Measurements from ENCODE around the gene FUS. TPM values are rescaled to one million over a fixed set of nuclear protein-coding genes. Genes with fewer than 3 reads are reported as not detected.

Gene FUS
- total RNA-seq, 1 experiment from 2014 or later, result 481 TPM

DNA sequence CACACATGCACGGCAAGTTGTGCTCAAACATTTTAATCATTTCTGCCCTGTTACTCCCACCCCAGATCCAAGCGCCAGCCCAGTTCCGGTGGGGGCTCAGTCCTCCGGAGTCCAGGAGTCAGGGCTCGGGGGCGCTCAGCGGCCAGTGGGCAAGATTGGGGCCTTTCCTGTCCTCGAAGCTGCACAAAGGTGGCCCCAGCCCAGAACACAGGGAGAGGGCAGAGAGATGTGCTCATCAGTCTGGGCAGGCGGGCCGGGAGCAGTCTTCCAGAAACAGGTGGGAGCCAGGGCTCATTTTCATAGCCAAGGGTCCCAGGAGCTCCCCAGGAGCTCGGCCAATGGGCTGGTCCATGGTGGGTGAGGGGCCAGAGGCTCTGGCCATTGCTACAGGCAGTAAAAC, 48.5 kb upstream of the FUS start:
- Mint-ChIP-seq H3K27me3 (ENCODE audit: insufficient read depth, unreplicated experiment) (no peaks in the 10 kb centered on the region), H3K4me1 (ENCODE audit: insufficient read depth, unreplicated experiment) (peaks cover 19% of the 10 kb centered on the region), H3K9me3 (ENCODE audit: unreplicated experiment) (no peaks in the 10 kb centered on the region), H3K36me3 (ENCODE audit: insufficient read depth, unreplicated experiment) (peaks cover 27% of the 10 kb centered on the region), H3K27ac (ENCODE audit: low read depth, unreplicated experiment) (no peak overlapping the region), H3K4me3 (ENCODE audit: unreplicated experiment) (no peak overlapping the region)
- POLR2A ChIA-PET, result interaction anchor here (1.3 to 12.0 kb wide), 3 partner anchors 11 to 35 kb away, joined by 6 to 201 read pairs (median 7); partner anchors contain the start of gene KAT8
- BruUV-seq (replicated peaks), result no TSS peak
- DNase-seq (ENCODE audit: unreplicated experiment), result no peak
- no peak for TF ChIP-seq CTCF (IDR thresholded peaks at IDR 0.05; ENCODE audit: unreplicated experiment)
- CTCF ChIA-PET, result interaction anchor here (0.7 to 1.2 kb wide), 2 partner anchors 11 to 23 kb away, joined by 3 to 4 read pairs; partner anchors contain the start of gene BCKDK
- intact Hi-C loops (cut with micrococcal nuclease), result no loop called here

DNA sequence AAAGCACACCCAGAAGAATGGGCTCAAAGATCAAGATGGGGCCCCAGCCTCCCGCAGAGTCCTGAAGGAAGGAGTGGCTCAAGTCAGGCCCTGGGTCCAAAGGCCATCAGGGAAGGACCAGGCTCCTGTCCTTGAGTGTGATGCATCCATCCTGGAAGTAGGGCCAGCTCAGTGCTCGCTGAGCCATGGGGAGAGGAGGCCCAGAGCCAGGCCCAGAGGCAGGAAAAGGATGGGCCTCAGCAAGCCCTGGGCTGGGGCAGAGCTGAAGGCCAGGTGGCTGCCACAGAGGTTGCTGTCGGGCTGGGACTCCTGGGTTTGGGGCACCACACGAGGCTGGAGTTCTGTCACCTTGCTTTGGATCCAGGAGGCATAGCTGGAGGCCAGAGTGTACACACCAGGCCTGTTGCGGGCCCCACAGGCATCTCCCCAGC, 48.1 kb upstream of the FUS start:
- Mint-ChIP-seq H3K4me3 (ENCODE audit: unreplicated experiment) (no peak overlapping the region), H3K9me3 (ENCODE audit: unreplicated experiment) (no peaks in the 10 kb centered on the region), H3K27ac (ENCODE audit: low read depth, unreplicated experiment) (no peak overlapping the region), H3K27me3 (ENCODE audit: insufficient read depth, unreplicated experiment) (no peaks in the 10 kb centered on the region), H3K4me1 (ENCODE audit: insufficient read depth, unreplicated experiment) (peaks cover 19% of the 10 kb centered on the region), H3K36me3 (ENCODE audit: insufficient read depth, unreplicated experiment) (peaks cover 26% of the 10 kb centered on the region)
- no peak for DNase-seq (ENCODE audit: unreplicated experiment)
- POLR2A ChIA-PET, result interaction anchor here (1.3 to 12.0 kb wide), 3 partner anchors 10 to 36 kb away, joined by 6 to 201 read pairs (median 7); partner anchors contain the start of gene KAT8
- no TSS peak for BruUV-seq (replicated peaks)
- intact Hi-C loops (cut with micrococcal nuclease), result no loop called here
- TF ChIP-seq CTCF (IDR thresholded peaks at IDR 0.05; ENCODE audit: unreplicated experiment), result no peak
- CTCF ChIA-PET, result interaction anchor here (1.2 kb wide), 1 partner anchor 10 kb away, joined by 4 read pairs; no protein-coding TSS in a partner anchor

DNA sequence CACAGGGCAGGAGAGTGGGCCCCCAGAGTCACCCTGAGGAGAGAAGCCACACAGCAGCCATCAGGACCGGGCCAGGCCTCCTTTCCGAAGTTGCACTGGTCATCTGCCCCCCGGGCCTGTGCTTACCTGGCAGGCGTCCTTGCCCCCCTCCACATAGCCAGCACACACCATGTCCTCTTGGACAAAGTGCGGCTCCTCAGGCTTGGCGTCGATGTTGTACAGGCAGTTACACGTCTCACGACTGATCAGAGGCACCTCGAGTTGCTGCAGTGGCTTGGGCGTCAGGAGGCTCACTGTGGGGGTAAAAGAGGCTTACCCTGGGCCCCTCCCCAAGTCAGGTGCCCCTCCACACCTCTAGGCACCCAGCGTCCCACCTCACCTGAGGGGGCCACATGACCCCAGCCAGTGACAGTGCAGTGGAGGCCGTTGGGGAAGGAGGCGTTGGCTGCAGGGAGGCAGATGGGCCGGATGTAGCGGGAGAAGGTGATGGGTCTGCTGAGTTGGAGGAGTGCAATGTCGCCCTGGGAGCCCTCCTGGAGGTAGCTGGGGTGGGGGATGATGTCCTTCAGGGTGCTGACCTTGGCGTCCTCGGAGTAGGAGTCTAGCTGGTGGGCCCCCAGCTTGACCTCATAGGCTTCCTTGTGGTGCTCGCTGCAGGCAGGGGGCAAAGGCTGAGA, 47.5 kb upstream of the FUS start:
- Mint-ChIP-seq H3K36me3 (ENCODE audit: insufficient read depth, unreplicated experiment) (peaks cover 24% of the 10 kb centered on the region), H3K9me3 (ENCODE audit: unreplicated experiment) (no peaks in the 10 kb centered on the region), H3K4me3 (ENCODE audit: unreplicated experiment) (no peak overlapping the region), H3K27ac (ENCODE audit: low read depth, unreplicated experiment) (no peak overlapping the region), H3K27me3 (ENCODE audit: insufficient read depth, unreplicated experiment) (no peaks in the 10 kb centered on the region), H3K4me1 (ENCODE audit: insufficient read depth, unreplicated experiment) (peaks cover 19% of the 10 kb centered on the region)
- CTCF ChIA-PET, result interaction anchor here (1.1 to 1.2 kb wide), 2 partner anchors 9 to 10 kb away, joined by 3 to 4 read pairs; no protein-coding TSS in a partner anchor
- intact Hi-C loops (cut with micrococcal nuclease), result no loop called here
- no peak for DNase-seq (ENCODE audit: unreplicated experiment)
- BruUV-seq (replicated peaks), result no TSS peak
- POLR2A ChIA-PET, result interaction anchor here (1.0 to 12.0 kb wide), 3 partner anchors 9 to 47 kb away, joined by 3 to 201 read pairs (median 20); partner anchors contain the start of genes FUS and KAT8
- TF ChIP-seq CTCF (IDR thresholded peaks at IDR 0.05; ENCODE audit: unreplicated experiment), result no peak

DNA sequence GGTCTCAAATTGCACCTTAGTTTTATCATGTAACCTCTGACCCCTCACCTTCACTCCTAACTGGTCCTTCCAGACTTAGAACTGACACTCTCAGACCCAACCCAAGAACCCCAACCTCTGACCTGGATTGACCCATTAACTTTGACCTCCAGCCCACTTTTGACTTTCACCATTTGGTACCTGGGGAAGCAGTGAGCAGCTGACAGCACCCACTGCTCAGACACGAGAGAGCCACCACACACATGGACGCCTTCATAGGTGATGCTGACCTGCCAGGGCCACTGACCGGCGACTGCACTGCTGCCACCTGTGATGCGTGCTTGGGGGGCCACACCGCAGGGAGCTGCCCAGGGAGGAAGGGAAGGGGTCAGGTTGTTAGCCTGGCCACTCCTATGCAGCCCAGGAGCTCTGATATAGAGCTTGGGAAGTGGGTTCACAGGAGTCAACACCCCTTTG, 46.9 kb upstream of the FUS start:
- Mint-ChIP-seq H3K27me3 (ENCODE audit: insufficient read depth, unreplicated experiment) (no peaks in the 10 kb centered on the region), H3K27ac (ENCODE audit: low read depth, unreplicated experiment) (no peak overlapping the region), H3K4me3 (ENCODE audit: unreplicated experiment) (no peak overlapping the region), H3K36me3 (ENCODE audit: insufficient read depth, unreplicated experiment) (peaks cover 19% of the 10 kb centered on the region), H3K4me1 (ENCODE audit: insufficient read depth, unreplicated experiment) (peaks cover 21% of the 10 kb centered on the region), H3K9me3 (ENCODE audit: unreplicated experiment) (no peaks in the 10 kb centered on the region)
- POLR2A ChIA-PET, result interaction anchor here (1.0 to 12.0 kb wide), 3 partner anchors 10 to 47 kb away, joined by 3 to 201 read pairs (median 20); partner anchors contain the start of genes FUS and KAT8
- no peak for TF ChIP-seq CTCF (IDR thresholded peaks at IDR 0.05; ENCODE audit: unreplicated experiment)
- intact Hi-C loops (cut with micrococcal nuclease), result no loop called here
- DNase-seq (ENCODE audit: unreplicated experiment), result no peak
- CTCF ChIA-PET, result interaction anchor here (1.1 kb wide), 1 partner anchor 9 kb away, joined by 3 read pairs; no protein-coding TSS in a partner anchor
- BruUV-seq (replicated peaks), result no TSS peak
